GM21619 (cell line): Measurements from ENCODE around the gene NAP1L4.
A peak's percentile ranks its signal among the peaks of the same experiment; 100 is the strongest.

Experiments
- ATAC-seq: cut with Tn5 transposase; IDR thresholded peaks from one replicate; pipeline ENCODE4 v1.9.1; 2021; ENCODE audit not compliant: unreplicated experiment

The NAP1L4 gene, protein sequence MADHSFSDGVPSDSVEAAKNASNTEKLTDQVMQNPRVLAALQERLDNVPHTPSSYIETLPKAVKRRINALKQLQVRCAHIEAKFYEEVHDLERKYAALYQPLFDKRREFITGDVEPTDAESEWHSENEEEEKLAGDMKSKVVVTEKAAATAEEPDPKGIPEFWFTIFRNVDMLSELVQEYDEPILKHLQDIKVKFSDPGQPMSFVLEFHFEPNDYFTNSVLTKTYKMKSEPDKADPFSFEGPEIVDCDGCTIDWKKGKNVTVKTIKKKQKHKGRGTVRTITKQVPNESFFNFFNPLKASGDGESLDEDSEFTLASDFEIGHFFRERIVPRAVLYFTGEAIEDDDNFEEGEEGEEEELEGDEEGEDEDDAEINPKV

GRCh38 chr11:2992234-2992996 is at the start of gene NAP1L4:
TSS of gene NAP1L4 (minus strand) at chr11:2992329. CDS start at chr11:2979220, 13,109 bp downstream.
- ATAC-seq = peak; percentile 78

GRCh38 chr11:3040881-3041280 is 48.8 kb upstream of the NAP1L4 start:
- ATAC-seq = no peak

DNA sequence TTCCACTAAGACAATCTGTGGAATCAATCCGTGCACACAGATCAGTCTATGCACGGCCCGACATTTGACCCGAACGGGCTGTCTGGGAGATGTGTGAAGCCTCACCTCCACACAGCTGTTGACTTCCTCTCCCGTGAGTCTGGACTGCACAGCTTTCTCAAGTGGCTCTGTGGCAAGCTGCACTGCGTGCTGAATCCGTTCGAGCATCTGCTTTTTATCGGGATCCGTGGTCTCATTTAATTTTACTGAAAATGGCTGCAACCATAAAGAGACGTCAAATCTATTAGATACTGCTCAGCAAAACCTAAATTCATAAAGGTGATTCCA is 45.8 kb upstream of the NAP1L4 start:
- no peak for ATAC-seq

- no peak for ATAC-seq
These were observed 45.2 kb upstream of the NAP1L4 start for GRCh38 chr11:3037040-3037944.

DNA sequence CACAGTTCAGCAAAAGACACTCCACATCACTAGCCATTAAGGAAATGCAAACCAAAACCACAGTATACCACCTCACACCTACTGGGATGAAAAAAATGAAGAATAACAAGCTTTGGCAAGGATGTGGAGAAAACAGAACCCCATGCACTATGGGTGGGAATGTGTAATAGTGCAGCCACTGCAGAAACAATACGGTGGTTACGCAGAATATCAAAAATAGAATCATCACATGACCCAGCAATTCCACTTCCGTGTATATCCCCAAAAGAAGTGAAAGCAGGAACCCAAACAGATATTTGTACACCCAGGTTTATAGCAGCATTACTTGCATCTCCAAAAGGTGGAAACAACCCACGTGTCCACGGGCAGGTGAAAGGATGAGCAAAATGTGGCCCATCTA is 44.3 kb upstream of the NAP1L4 start:
- no peak for ATAC-seq

DNA sequence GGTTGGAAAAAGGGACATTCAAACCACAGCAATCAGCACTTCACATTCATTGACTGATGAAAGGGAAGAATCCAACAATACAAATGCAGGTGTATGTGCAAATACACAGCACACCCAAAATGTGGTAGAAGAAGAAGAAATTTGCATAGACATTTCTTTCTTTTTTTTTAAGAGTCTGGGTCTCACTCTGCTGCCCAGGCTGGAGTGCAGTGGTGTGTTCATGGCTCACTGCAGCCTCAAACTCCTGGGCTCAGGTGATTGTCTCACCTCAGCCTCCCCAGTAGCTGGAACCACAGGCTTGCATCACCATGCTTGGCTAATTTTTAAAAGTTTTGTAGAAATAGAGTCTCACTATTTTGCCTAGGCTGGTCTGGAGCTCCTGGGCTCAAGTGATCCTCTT is 43.2 kb upstream of the NAP1L4 start:
- ATAC-seq = no peak

DNA sequence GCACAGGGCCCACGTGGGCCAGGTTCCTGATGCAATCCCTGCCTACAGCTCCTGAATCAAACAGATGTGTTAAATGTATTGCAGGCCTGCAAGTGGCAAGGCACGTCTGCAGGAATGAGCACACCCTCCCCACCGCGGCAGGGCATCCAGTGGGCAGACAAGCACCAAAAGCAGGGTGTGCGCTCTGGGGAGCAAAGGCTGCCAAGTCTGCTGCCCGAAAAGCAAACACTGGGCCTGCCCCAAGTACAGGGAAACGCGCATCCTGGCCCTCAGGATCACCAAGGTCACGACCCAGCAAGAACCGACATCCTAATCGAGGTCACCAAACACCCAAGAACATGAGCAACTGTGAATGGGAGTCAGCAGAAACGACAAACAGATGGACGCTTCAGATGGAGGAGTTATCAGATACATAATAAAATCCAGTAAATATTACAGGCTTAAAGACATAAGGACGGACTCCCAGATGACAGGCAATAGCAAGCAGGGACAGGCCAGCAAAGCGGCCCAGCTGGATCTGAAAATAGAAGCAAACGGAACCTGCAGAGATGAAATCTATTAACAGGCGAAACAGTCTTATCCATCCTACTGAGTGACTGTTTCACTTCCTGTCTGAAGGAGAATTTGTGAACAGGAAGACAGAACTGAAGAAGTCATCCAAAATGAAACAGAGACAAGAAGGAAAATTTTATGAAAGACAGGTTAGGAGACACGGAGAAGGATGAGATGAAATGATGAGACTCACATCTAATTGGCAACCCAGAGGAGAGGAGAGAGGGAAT is 38.4 kb upstream of the NAP1L4 start:
- no peak for ATAC-seq

GRCh38 chr11:3028813-3029212 is 36.7 kb upstream of the NAP1L4 start:
- ATAC-seq = no peak

DNA sequence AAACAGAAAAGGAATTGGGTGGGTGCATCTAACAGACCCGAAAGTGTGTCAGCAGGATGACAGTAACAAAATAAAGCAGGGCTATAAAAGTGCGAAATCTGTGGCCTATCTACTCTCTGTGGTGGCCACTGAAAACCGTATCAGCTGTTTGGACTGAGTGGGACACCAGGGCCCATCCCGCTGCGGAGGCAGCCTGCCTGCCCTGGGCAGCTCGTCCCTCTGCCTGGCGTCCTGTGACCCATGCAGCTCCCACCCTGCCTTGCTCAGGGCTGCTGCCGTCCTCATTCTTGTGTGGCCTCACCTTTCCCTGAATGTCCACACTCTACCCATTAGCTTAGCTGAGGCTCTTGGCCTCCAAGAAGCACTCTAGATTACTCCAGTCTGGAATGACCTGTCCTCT is 34.7 kb upstream of the NAP1L4 start:
- no peak for ATAC-seq

DNA sequence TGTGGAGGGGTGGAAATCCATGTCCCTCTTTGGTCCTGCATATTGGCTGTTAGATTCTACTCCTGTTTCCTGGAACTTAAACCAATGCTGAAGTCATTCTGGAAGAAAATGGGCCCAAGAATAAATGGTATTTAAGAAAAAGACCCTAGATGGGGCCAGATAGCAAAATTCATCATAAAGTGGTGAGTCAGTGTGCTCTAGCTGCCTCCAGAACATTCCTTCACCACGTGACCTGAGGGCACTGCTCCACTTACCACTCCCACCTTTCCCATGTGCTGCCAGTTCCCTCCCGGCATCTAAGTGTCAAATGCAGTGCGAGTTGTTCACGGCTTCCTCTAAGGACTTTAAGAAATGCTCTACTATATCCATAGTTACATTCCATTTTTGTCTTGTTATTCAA is 30.9 kb upstream of the NAP1L4 start:
- no peak for ATAC-seq

DNA sequence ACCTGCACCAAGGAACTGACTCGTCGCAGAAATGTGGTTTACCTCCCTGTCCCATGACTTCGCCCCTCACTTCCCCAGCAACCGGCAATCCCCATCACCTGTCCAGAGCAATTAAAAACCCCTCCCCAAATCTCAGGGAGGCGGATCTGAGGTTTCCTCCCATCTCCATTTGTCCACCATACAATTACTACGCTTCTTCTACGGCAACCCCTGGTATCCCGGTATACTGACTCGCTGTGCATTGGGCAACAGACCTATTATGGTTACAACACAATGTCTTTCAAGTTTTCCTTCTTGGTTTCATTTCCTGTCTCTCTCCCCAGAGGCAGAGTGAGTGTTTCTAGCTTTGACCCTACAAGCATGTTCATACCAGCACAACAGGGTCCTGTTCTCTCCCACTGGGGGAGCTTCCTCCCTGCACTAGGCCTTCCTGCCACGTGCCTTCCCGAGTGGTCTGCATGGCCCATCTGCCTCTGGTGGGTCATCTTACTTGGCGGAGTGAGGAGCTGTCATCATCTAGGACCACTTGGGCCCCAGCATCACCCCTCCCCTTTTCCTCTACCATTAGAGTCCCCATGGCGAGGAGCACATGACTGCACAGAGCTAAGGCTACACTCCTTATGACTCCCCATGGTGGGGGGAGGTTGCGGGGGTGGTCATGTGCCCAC is 30.3 kb upstream of the NAP1L4 start:
- peak; percentile 79 for ATAC-seq

- no peak for ATAC-seq
These were observed 29.0 kb upstream of the NAP1L4 start for GRCh38 chr11:3021125-3021524.

GRCh38 chr11:3020011-3020410 is 27.9 kb upstream of the NAP1L4 start:
- no peak for ATAC-seq

DNA sequence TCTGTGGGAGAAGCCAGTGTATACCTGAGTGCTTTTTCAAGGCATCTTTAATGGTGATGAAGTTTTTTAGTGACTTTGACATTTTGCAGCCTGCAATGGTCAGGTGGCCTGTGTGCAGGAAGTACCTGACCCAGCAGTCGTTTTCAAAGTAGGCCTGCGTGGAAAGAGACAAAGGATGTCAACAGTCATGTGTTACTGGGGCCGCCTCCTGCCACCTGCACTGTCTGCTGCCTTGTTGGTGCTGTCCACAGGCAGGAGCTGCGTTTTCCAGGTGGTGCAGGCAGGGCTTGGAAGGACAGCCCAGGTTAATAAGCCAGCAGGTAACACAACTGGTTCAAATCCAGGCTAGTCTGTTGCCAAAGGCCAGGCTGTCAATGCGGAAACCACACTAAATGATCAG is 26.5 kb upstream of the NAP1L4 start:
- no peak for ATAC-seq

DNA sequence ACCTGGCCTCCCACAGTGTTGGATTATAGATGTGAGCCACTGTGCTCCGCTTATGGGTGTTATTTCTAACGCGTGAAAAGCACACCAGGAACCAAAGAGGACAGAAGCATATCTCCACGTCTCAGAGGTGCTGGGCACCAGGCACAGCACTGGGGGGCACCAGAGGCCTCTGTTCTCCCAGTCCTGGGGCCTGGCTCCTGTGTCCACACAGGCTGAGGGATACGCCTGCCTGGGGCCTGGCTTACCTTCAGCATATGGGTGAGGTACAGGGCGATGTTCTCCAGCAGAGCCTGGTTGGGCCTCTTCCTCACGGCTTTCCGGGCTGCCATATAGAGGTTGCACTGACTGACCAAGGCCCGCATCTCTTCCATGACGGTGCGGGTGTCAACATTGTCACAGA is 24.7 kb upstream of the NAP1L4 start:
- no peak for ATAC-seq

DNA sequence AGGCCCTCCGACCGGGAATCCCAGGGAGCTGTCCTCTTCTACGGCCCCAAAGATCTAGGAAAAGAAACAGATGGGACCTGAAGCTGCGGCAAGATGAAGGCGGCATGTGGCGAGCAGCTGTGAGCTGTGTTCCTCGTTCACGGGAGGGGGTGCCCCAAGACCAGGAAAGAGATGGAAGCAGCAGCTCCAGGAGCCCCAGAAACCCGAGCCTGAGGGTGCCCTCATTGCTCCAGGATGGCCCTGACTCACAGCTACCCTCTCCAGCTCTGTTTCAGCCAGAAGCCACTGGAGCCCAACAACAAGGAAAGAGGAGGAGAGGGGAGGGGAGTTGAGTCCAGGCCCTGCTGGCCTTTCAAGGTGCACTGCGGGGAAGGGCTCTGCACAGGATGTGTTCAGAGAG is 23.7 kb upstream of the NAP1L4 start:
- no peak for ATAC-seq

- ATAC-seq = no peak
These were observed 22.8 kb upstream of the NAP1L4 start for GRCh38 chr11:3014943-3015342.

DNA sequence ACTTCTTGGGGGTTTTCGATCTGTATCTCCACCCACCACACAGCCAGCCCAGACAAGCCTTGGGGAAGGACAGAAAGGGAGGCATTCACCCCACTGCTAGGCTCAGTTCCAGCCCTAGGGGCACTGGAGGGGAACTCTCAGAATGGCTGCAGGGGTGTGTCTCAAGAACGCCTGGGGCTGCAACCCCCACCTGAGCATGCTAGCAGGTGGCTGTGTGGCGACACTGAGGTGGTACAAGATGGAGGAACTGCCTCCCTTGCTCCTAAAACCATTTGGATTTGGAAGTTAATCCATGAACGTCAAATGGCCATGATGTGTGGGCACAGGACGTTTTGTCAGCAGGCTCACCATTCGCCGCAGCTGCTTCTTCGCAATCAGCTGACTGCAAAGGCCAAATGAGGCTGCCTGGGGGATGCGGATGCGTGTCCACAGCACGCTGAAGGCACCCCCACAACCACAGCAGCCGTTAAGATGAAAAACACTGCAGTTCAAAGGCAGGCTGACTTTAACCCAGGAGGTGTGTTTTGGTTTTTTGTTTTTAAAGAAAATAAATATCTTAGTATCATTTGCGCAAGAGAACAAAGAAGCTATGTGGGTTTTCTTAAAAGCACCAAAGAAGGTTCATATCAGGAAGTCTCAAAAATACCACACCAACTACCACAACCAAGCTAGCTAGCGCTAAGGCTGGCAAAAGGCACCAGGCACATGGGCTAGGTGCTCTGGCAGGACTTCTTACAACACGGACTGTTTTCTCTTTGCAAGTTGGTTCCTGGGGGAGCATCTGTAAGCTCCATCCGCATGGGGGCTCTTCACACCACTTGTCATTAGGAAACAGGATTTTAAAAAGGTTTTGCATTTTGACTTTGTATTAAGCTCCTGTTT is 22.2 kb upstream of the NAP1L4 start:
- no peak for ATAC-seq
